Hematopoietic multipotent progenitor cell treated with erythropoietin and hydrocortisone succinate and interleukin-3 and kit ligand, for 15 days (in vitro differentiated cells): ENCODE data around the gene C1orf174.
A peak's percentile ranks its signal among the peaks of the same experiment; 100 is the strongest.
"Not testable (repeated sequence)": the region's sequence is repeated elsewhere in the genome, so short reads cannot be mapped to it uniquely, and the experiment has no call there.

Source experiments
- DNase-seq: peaks from one replicate; pipeline ENCODE4 v3.0.0-alpha.2; 2015; ENCODE audit warnings: low spot score

The C1orf174 gene

DNA sequence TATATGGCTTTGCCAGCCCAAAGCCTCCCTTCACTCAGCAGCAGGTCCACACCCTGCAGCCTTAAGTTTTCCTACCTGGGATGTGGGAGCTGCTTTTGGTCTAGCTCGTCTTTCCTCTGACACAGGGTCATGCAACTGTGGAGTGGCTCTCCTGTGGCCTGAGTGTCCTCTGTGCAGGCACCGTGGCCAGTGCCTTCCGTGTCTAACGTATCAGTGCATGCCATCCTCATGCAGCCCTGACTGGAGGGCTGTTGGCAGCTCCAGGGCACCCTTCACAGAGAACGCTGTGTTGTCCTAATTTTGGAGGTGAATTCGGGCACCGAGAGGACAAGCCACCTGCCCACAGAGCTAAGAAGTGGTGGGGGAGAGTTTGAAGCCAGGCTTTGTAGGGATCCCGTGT is 25.7 kb upstream of the C1orf174 start:
- no peak for DNase-seq

- no peak for DNase-seq
These were observed 25.2 kb upstream of the C1orf174 start for GRCh38 chr1:3925256-3925655.

DNA sequence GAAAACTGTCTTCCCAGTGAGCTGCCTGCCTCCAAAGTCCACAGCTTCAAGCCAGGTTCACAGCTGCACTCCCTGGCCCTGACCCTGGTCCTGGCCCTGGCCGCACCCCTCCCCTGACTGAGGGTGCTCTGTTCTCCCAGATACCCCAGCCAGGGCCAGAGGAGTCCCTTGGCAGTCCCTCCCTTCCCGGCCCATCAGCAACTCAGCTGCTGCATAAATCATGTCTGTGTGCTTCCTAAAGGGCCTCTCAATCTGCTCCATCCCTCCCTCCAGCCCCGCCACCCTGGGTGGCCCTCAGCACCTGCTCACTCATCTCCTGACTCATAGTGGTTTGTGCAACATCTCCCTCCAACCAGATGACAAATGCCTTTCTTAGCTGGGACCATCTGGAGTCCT is 24.8 kb upstream of the C1orf174 start:
- DNase-seq = no peak

DNA sequence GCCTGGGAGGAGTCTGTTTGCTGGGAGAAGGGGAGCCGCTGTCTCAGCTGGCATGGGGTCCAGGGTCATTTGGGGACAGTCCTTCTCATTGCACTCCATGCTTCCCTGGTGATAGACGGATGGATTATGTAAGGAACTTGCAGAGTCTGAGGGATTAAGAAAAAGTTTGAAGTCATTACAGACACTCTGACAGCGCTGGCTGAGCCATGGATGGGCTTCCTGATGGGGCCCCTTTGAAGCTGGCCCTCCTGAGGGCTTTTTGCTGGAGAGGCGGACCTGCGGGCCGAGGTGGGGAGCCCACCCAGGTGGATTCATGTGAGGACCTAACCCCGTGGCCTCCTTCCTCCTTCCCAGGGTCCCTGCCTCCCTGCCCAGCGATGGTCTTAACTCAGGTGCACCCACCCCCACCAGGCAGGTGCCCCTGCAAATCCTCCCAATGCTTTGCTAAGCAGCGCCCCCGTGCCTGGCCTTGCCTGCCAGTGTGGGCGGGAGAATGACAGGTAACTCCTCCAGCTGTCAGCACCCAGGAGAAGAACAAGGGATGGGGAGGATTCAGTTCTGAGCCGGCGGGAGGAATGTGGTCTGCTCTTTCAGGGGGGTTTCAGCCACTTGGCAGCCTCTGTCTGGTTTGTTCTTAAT is 24.2 kb upstream of the C1orf174 start:
- DNase-seq = no peak

DNA sequence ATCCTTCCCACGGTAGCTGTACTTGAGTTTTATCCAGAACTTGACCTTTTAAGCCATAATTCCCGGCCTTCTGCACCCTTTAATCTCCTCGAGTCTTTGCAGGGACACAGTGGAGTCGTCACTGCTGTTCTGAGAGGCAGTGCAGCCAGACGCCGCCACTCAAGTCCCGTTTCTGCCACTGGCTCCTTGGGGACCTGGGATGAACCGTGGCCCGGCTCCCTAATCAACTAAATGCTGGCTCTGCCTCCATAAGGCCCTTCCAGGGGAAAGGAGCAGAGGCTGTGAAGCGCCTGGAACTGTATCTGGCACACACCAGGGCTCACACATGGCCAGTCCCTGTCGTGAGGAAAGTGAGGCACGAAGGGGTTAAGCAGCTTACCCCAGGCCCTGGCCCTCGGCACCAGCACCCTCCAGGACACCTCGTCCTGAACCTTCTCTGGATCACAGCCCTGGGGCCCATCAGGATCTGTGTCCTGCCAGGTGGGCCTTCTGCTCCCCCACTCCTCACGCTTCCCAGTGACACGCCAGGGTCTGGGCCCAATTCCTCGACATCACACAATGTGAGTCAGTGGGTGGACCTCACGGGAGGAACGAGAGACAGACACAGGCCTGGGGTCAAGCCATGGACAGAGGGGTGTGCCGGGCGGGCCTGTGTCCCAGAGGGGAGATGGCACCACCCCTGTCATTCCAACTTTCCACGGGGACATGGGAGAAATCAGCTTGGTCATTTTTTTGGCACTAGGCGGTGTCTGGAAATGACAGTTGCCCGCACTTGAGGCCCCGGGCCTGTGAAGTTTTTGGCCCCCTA is 23.5 kb upstream of the C1orf174 start:
- no peak for DNase-seq

GRCh38 chr1:3922851-3923250 is 22.8 kb upstream of the C1orf174 start:
- DNase-seq = no peak

DNA sequence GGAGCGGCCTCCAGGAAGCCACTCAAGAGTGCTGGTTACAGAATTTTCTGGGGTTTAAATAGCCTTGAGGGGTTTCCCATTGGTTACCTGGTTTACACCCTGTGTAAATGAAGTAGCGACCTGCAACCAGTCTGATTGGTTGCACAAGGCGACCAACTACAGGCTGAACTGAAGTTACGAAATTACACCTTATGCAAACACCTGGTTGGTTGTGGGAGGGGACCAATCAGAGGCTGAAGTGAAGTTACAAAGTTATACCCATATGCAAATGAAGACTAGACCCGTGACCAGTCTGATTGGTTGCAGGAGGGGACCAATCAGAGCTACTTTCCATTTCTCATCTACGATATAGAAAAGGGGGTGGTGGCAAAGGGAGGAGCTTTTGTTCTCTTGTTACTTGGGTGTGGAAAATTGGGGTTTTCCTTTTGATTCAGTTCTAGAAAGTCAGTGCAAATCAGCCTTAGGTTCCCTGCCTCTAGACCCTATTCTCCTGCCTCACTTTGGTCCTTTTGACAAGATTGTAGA is 22.2 kb upstream of the C1orf174 start:
- DNase-seq = no peak

- DNase-seq = no peak
These were observed 21.7 kb upstream of the C1orf174 start for GRCh38 chr1:3921765-3922164.

DNA sequence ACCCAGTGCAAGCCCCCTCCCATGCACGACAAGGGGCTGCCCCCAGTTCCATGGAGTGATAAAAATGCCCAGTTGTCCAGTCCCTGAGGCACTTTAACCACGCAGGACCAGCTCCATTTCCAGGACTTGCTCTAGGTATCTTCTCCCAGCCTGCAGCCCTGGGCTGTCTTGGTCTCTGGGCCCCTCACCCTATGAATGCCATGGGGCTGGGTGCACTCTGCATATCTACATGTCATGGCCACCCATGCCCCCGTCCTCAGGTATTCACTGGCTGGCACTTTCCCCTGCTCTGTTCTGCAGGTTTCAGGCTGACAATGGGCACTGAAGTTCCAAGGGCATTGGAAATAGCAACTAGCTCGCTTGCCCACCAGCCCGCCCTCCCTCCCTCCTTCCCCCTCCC is 19.6 kb upstream of the C1orf174 start:
- no peak for DNase-seq

GRCh38 chr1:3918966-3919611 is 19.0 kb upstream of the C1orf174 start:
- DNase-seq = no peak

DNA sequence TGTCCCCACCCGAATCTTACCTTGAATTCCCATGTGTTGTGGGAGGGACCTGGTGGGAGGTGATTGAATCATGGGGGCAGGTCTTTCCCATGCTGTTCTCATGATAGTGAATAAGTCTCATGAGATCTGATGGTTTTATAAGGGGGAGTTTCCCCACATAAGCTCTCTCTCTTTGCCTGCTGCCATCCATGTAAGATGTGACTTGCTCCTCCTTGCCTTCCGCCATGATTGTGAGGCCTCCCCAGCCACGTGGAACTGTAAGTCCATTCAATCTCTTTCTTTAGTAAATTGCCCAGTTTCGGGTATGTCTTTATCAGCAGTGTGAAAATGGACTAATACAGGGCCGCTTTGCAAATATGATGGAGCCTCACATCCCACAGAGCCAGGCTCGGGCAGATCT is 18.3 kb upstream of the C1orf174 start:
- not testable (repeated sequence) for DNase-seq

DNA sequence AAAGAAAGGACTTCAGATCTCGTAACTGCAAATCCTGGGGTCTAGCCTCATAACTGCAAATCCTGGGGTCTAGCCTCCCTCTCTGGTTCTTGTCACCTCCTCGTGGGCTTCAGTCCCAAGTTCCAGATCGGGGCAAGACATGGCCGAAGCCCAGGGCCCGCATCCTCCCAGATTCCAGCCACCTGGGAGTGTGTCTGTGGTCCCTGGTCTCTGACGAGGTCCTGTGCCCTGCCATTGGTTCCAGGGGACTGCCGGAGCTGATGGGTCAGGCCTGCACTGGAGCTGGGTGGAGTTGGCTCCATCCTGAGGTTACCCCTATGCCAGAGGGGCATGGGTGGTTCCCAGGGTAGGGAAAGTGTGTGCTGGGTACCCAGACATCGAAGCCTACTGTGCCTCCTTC is 17.7 kb upstream of the C1orf174 start:
- DNase-seq = no peak

DNA sequence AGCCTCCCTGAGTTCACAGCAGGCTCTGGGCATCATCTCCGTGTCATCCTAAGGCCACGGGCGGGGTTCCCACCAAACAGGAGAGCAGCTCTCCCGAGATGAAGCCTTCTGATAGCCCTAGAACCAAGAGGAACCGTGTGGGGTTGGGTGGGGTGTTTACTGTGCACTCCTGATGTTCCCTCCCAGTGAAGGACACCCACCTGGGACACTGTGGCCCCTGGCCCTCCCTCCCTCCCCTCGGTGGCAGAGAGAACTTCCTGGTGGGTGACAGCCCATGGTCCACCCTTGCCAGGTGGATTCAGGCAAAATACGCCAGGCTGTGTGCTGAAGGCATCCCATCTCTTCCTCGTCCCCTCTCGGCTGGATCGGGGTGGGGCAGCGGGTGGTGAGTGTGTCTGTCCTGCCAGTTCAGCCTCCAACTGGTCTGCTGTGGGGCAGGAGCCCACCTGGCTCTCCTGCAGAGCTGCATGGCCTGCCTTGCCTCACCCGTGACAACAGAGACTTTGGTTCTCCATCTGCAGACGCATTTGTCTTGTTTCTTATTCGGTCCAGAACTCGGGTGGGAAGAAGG is 15.6 kb upstream of the C1orf174 start:
- no peak for DNase-seq

DNA sequence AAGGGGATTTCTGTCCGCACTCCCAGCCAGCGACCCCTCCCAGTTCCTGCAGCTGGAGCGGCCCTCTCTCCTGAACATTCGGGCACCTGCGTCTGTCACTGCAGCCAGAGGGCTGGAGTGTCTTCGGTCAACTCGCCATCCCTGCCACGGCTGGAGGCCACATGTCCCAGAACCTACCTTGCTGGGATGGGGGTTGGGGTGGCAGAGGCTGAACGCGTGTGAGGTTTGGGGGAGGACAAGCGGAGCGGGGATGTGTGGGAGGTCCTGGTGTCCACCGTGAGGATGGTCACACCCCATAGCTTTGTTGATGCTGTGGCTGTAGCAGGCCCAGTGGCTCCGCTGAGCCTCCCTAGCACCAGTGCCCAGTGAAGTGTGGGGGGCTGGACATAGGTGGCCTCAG is 14.8 kb upstream of the C1orf174 start:
- no peak for DNase-seq

GRCh38 chr1:3914331-3914851 is 14.3 kb upstream of the C1orf174 start:
- no peak for DNase-seq

- DNase-seq = no peak
These were observed 13.0 kb upstream of the C1orf174 start for GRCh38 chr1:3912809-3913685.

GRCh38 chr1:3911981-3912808 is 12.1 kb upstream of the C1orf174 start:
- no peak for DNase-seq

DNA sequence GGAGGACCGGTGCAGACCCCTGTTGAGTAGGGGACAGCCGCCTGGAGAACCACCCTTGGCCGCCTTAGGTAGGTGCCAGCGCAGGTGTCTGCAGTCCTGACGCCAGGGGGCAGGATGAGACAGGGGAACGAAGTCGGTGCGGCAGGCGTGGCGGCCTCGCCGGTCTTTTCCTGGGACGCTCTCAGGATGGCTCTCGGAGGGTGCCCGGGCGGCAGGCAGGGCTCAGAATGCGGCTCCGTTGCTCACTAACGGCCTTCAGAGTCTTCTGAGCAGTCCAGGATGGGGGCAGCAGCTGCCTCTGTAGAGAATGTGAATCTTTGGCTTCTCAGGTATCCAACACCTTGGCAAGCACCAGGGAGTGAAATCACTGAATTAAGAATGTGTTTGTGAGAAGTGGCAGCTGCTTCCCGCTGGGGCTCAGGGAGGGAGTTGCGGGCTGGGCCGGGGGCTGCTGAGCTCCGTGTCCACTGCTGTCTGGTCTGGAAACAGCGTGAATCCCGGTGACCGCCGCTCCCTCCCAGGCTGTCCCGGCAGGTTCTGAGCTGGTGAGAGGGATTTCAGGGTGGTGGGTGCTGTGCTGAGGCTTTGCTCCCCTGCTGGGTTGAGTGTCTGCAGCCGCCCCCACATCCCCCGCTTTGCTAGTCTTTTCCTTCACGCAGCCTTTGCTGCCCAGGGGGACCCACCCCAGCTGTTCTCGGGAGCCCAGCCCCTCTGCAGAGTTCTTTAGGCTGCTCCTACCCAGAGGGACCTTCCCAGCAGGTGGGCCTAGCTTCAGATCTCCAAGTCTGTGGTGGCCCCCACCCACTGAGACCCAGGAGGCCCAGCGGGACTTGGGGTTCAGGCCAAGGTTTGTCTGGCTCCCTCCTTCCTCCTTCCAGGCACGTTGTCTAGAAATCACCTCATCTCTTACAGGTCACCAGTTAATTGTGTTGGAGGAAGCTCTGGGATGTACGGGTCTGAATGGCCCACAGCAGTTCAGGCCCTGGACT is 11.1 kb upstream of the C1orf174 start:
- DNase-seq = peak; percentile 57

DNA sequence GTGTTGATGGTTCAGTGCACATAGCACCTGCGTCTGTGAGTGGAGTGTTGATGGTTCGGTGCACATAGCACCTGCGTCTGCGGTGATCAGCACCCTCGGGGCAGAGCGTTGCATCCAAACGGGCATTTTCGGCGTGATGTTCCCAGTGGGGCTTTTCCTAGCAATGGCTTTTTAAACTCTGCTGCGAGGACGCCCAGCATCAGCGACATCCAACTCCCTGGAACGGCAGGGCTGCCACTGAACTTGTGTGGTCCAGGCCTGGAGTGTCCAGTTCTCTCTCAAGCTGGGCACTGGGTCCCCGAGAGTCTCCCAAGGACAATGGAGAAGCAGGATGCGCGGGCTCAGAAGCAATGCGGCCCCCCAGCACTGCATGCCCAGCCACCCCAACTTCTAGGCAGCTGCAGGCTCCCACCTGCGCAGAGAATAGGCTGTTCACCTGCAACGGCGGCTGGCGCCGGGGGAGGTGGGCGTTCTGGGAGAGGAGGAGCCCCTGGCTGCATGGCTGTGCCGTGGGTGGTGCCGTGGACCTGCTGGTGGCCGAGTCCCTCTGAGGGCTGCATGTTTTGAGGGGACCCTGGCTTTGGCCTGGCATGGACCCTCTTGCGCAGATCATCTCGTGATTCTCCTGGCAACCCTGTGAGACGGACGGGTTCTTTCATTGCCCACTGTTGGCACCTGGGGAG is 10.1 kb upstream of the C1orf174 start:
- no peak for DNase-seq
